AG04450 (cell line): ENCODE data around the gene CAMP. TPM values are rescaled to one million over a fixed set of nuclear protein-coding genes. Genes with fewer than 3 reads are reported as not detected.
A peak's percentile ranks its signal among the peaks of the same experiment; 100 is the strongest.

Experiments used
- CTCF ChIA-PET: fragments of 300-600, 350-600 bp; formaldehyde crosslinking; extraction: SDS; loops from one replicate; lab custom pipeline; 2022; ENCODE audit warnings: antibody characterized with exemption, inconsistent platforms; lab: Charles Lee
- POLR2A ChIA-PET: fragments of 350-600 bp; formaldehyde crosslinking; extraction: SDS; loops from one replicate; lab custom pipeline; 2021; ENCODE audit warnings: antibody characterized with exemption, inconsistent platforms; lab: Yijun Ruan, JAX
- DNase-seq: peaks from one replicate; pipeline ENCODE4 v3.0.0-alpha.2; 2011; ENCODE audit warnings: low read depth, low spot score
- H3K27ac ChIP-seq: one replicate; pipeline ENCODE4 v1.5.1; 2012; ENCODE audit warnings: low read depth, low read length, control low read depth
- H3K27me3 ChIP-seq: one replicate; pipeline ENCODE4 v1.6.0; 2012; ENCODE audit warnings: low read length; ENCODE audit not compliant: control insufficient read depth, insufficient read depth
- H3K4me3 ChIP-seq: 2 replicates; pipeline ENCODE4 v1.5.1; 2011; ENCODE audit warnings: mild to moderate bottlenecking, low read depth, low read length, control low read depth
- H3K9me3 ChIP-seq: 2 replicates; pipeline ENCODE4 v1.5.1; 2012; ENCODE audit warnings: low read length; ENCODE audit not compliant: control insufficient read depth, insufficient read depth
- polyA plus RNA-seq: library from polyadenylated mRNA; depleted of rRNA; stranded (reverse); fragments of >200 nt; gene quantifications from 2 replicates; pipeline ENCODE4 v1.2.3, GENCODE V29; 2011
- TF ChIP-seq, protein P1 (sequence below): IDR thresholded peaks from 2 replicates; pipeline ENCODE4 v1.5.1; 2011; ENCODE audit warnings: low read depth, low read length, control low read depth, inconsistent platforms

Gene CAMP
- polyA plus RNA-seq, 1 experiment, result not detected

GRCh38 chr3:48187579-48188265 lies 35.6 kb upstream of the CAMP start:
- H3K9me3 ChIP-seq, result no peaks in the 10 kb centered on the region; the same call in 1 of the 2 replicates
- TF ChIP-seq, protein P1, sequence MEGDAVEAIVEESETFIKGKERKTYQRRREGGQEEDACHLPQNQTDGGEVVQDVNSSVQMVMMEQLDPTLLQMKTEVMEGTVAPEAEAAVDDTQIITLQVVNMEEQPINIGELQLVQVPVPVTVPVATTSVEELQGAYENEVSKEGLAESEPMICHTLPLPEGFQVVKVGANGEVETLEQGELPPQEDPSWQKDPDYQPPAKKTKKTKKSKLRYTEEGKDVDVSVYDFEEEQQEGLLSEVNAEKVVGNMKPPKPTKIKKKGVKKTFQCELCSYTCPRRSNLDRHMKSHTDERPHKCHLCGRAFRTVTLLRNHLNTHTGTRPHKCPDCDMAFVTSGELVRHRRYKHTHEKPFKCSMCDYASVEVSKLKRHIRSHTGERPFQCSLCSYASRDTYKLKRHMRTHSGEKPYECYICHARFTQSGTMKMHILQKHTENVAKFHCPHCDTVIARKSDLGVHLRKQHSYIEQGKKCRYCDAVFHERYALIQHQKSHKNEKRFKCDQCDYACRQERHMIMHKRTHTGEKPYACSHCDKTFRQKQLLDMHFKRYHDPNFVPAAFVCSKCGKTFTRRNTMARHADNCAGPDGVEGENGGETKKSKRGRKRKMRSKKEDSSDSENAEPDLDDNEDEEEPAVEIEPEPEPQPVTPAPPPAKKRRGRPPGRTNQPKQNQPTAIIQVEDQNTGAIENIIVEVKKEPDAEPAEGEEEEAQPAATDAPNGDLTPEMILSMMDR, result no peak
- ChIA-PET POLR2A (interaction anchor here (0.8 to 1.1 kb wide), 3 partner anchors 53 to 362 kb away, joined by 3 to 5 read pairs (median 5); partner anchors contain the start of gene ZNF589), CTCF (interaction anchor here (3.0 kb wide), 1 partner anchor 248 kb away, joined by 24 read pairs; no protein-coding TSS in a partner anchor)
- no peak for DNase-seq
- no peaks in the 10 kb centered on the region for H3K27me3 ChIP-seq
- peak overlapping the region; percentile 85 for H3K4me3 ChIP-seq
- peak overlapping the region; percentile 21 for H3K27ac ChIP-seq

DNA sequence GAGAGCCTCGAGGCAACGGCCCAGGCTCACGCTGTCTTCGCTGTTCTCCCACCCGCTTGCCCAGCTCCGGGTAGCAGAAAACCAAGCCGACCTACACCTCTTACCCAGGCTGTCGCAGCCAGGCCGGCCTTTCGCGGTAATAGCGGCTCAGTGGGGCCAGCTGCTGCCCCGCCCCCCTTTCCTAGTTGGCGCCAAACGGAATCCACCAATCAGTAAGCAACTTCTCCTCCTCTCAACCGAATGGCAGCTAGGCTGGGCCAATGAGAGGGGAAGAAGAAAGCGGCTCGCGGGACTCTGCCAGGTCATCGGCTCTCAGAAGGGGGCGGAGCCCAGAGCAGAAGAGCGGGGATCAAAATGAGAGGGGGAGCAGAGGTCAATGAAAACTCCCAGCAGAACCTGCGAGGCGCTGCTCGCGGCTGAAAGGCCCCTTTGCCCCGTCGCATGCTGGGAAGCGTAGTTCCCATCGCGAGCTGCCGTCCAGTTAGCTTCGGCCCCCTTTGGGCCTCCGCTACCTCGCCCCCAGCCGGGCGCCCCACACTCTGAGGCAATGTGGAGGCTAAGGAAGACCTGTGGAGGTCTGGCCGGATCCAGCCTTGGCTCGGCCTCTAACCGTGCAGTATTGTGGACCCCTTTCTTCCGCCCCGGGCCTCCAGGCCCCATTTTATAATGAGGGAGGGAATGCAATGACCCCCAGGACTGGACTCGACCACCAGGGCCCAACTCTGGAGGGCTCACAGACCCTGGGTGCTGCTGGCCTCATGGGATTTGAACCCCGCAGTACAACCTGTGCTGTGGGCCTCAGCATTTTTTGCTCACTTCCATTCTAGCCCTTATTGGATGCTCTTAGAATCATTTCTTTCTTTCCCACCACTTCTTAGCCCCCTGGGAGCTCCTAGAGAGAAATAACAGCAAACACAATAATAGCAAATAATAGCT lies 34.8 kb upstream of the CAMP start, which contains the start of gene CDC25A:
CDC25A (minus strand) TSS at position 152 of the 936 bp plus-strand sequence. CDS start 470 bp downstream, outside the sequence.
- H3K27me3 ChIP-seq, result no peaks in the 10 kb centered on the region
- peak within 1 kb of the TSS; percentile 21 for H3K27ac ChIP-seq
- peak within 1 kb of the TSS; percentile 85 for H3K4me3 ChIP-seq
- H3K9me3 ChIP-seq, result no peaks in the 10 kb centered on the region; the same call in 1 of the 2 replicates
- DNase-seq, result peak; percentile 97
- TF ChIP-seq, protein P1, result no peak
- ChIA-PET CTCF (interaction anchor here (3.0 kb wide), 1 partner anchor 247 kb away, joined by 24 read pairs; no protein-coding TSS in a partner anchor), POLR2A (interaction anchor here (0.5 to 1.1 kb wide), 3 partner anchors 52 to 567 kb away, joined by 3 to 5 read pairs (median 3); partner anchors contain the start of gene ZNF589)

- Histone ChIP-seq H3K9me3 (no peaks in the 10 kb centered on the region; the same call in 1 of the 2 replicates), H3K27ac (no peak overlapping the region), H3K4me3 (no peak overlapping the region), H3K27me3 (no peaks in the 10 kb centered on the region)
- ChIA-PET CTCF (interaction anchor here (3.0 kb wide), 1 partner anchor 247 kb away, joined by 24 read pairs; no protein-coding TSS in a partner anchor), POLR2A (no interaction called here)
- TF ChIP-seq, protein P1, result no peak
- no peak for DNase-seq
Measured at GRCh38 chr3:48189321-48189720, 34.0 kb upstream of the CAMP start.

GRCh38 chr3:48190911-48191310 lies 32.4 kb upstream of the CAMP start:
- ChIA-PET POLR2A (no interaction called here), CTCF (interaction anchor here (0.6 to 5.9 kb wide), 2 partner anchors 210 to 245 kb away, joined by 3 to 169 read pairs; no protein-coding TSS in a partner anchor)
- no peaks in the 10 kb centered on the region for H3K27me3 ChIP-seq

More at GRCh38 chr3:48190911-48191310, 32.4 kb upstream of the CAMP start:
- no peaks in the 10 kb centered on the region; the same call in 1 of the 2 replicates for H3K9me3 ChIP-seq
- TF ChIP-seq, protein P1, result no peak
- no peak overlapping the region for H3K27ac ChIP-seq
- no peak for DNase-seq
- no peak overlapping the region for H3K4me3 ChIP-seq
